HK-2 (cell line): ENCODE data around the gene REST.
"Not testable (repeated sequence)": the region's sequence is repeated elsewhere in the genome, so short reads cannot be mapped to it uniquely, and the experiment has no call there.

ENCODE experiments used
- DNase-seq: peaks from one replicate; pipeline ENCODE4 v3.0.0-alpha.2; 2018; ENCODE audit not compliant: unreplicated experiment

REST gene

DNA sequence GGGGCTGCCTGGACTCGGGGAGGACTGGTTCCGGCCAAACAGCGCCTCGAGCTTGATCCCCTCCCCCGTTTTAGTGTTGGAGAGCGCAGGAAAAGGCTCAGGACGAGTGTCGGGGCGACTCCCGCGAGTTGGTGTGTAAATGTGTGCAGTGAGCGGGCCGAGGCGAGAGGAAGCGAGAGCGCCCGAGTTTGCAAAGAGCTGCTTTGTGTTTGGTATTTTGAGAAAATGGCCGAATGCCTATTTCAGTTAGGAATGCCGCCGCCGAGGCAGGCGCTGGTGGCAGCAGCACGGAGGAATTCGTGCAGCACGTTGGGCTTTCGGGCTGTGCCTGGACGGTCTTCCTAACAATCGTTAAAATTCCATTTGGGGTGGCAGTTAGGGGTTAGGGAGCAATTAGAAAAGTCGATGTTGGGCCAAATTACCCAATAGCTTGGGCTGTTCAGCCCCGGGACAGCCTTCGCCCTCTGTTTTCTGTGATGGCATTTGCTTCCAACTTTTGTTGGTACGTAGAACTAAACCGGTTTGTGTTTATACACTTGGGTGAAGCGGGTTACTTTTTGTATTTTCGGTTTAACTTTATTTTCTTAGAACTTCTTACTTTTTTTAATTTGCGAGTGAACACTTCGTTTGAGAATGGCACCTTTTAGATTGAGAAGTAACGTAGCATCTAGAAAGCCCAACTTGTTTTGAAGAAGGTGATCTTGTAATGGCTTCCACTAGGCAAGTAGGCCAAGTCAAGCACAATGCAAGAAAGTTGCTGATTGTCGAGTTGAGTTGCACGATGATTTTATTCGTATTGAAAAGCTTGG, 1.6 kb downstream of the REST start:
- peak; percentile 52 for DNase-seq

DNA sequence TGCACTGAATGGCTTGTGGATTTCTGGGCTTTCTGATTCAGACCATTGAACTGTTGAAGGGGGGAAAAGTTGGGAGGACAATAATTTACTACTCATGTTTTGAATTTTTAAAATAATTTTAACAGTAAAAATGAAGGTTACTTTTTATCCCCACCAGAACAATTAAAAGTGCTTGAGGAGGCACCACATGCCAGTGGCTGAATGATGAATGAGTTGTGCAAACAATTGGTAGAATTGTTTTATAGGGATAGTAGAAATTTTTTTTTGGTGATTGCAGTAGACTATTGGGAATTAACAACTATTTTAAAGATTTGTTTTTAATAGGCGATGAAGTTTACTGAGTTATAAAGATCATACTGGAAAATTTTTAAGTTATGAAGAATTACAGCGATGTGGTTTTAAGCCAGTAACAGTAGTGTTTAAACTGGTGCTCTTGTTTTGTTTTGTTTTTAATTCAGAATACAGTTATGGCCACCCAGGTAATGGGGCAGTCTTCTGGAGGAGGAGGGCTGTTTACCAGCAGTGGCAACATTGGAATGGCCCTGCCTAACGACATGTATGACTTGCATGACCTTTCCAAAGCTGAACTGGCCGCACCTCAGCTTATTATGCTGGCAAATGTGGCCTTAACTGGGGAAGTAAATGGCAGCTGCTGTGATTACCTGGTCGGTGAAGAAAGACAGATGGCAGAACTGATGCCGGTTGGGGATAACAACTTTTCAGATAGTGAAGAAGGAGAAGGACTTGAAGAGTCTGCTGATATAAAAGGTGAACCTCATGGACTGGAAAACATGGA, 2.7 kb downstream of the REST start:
- DNase-seq: no peak

DNA sequence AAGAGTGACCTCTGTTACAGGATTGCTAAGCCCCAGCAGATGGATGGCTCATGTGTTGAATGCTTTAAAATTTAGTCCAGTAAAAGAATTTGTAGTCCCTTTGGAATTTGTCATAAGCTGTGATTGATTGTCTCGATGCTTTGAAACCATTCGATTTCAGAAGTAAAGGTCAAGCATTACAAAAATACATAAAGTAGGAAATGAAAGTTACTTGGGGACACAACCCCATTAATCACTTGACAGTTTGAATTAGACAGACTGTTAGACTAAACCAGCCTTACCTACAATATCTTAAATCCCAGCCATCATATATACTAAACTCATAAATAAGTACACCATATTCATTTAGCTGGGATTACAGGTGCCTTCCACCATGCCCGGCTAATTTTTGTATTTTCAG, 6.6 kb downstream of the REST start:
- no peak for DNase-seq

DNA sequence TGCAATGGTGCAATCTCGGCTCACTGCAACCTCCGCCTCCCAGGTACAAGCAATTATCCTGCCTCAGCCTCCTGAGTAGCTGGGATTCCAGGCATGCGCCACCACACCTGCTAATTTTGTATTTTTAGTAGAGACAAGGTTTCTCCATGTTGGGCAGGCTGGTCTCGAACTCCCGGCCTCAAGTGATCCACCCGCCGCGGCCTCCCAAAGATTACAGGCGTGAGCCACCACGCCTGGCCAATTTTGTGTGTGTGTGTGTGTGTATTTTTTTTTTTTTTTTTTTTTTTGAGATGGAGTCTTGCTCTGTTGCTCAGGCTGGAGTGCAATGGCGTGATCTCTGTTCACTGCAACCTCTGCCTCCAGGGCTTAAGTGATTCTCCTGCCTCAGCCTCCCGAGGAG, 7.3 kb downstream of the REST start:
- DNase-seq: not testable (repeated sequence)

DNA sequence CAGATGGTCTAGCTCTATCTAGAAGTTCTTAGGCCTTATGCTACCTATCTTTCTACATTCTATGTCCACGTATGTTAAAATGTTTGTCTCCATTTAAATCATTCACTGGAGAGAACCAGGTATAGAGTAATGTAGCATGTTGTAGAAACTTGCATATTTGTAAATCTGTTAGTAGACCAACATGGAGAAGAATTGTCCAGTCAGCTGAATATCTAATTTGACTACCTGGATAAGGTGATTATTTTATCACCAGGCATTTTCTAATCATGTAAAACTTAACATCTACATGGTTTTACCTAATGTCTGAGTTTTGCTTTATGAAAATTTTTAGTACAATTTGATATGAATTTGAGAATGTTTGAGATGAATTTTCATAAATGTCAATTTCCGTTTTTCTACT, 19.5 kb downstream of the REST start:
- DNase-seq: no peak

DNA sequence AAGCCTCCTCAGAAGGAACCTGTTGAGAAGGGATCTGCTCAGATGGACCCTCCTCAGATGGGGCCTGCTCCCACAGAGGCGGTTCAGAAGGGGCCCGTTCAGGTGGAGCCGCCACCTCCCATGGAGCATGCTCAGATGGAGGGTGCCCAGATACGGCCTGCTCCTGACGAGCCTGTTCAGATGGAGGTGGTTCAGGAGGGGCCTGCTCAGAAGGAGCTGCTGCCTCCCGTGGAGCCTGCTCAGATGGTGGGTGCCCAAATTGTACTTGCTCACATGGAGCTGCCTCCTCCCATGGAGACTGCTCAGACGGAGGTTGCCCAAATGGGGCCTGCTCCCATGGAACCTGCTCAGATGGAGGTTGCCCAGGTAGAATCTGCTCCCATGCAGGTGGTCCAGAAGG, 22.9 kb downstream of the REST start:
- no peak for DNase-seq

DNA sequence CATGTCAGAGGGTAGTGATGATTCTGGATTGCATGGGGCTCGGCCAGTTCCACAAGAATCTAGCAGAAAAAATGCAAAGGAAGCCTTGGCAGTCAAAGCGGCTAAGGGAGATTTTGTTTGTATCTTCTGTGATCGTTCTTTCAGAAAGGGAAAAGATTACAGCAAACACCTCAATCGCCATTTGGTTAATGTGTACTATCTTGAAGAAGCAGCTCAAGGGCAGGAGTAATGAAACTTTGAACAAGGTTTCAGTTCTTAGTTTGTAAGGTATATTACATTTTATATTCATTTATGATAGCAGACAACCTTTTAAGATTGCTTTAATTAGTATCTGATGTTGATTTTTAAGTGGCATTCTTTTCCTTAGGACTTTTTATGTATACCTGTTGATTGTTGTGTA, 24.2 kb downstream of the REST start:
- DNase-seq: no peak

DNA sequence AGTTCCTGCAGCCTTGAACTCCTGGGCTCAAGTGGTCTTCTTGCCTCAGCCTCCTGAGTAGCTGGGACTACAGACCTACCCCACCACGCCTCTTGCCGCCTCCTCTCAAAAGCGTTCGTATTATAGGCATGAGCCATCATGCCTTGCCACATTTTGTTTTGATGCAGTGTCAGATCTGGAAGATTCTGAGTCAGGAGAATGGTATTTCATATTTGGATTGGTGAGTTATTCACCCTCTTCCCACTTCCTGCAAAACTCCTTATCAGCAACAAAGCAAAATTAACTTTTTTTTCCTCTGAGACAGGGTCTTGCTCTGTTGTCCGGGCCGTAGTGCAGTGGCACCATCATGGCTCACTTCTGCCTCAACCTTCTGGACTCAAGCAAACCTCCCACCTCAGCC, 29.6 kb downstream of the REST start:
- peak; percentile 31 for DNase-seq

DNA sequence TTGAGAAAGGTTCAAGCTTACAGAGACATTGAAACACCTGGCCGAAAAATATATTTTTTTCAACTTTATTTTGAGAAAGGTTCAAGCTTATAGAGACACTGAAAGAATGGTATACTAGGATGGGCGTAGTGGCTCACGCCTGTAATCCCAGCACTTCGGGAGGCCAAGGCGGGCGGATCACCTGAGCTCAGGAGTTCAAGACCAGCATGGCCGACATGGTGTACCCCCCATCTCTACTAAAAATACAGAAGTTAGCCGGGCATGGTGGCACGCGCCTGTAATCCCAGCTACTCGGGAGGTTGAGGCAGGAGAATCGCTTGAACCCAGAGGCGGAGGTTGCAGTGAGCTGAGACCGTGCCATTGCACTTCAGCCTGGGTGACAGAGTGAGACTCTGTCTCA, 32.1 kb downstream of the REST start:
- not testable (repeated sequence) for DNase-seq

DNA sequence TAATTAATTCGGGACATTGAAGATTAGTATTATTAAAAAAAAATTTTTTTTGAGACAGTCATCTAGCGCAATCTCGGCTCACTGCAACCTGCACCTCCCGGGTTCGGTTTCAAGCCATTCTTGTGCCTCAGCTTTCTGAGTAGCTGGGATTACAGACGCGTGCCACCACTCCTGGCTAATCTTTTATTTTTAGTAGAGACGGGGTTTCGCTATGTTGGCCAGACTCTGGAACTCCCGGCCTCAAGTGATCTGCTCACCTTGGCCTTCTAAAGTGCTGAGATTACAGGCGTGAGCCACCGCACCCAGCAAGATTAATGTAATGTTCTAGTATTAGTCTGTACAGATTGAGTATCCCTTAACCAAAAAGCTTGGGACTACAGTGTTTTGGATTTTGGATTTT, 32.7 kb downstream of the REST start:
- DNase-seq: no peak

DNA sequence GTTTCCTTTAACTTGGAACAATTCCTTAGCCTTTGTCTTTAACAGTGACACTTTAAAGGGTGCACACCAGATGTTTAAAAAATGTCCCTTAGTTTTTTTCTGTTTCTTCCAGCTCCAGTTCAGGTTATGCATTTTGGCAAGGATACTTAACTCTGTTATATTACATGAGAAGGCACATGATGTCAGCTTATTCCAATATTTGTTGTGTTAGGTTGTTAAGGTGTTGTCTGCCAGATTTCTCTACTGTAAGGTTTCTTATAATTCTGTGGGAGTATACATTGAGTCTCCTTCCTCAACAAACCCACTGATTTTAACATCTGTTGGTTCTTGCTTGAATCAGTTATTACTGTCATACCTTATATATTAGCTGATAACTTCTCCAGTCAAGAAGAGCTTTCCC, 33.3 kb downstream of the REST start:
- no peak for DNase-seq

DNA sequence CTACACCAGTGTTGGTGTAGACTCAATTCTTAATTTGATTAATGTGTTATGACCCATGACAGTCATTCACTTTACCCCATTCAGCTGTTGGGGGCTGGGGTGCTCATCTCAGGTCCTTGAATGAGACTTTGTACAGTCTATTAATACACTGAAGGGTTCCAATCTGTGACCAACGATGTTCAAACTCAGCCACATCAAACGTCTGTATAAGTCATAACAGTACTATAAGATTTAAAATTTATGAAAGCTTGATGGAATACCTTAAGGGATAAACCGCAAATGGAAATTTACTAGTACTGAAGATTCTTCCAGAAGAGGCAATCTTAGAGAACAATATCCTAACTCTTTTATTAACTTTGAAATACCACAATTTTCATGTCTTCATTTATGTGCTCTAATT, 33.7 kb downstream of the REST start:
- no peak for DNase-seq

DNA sequence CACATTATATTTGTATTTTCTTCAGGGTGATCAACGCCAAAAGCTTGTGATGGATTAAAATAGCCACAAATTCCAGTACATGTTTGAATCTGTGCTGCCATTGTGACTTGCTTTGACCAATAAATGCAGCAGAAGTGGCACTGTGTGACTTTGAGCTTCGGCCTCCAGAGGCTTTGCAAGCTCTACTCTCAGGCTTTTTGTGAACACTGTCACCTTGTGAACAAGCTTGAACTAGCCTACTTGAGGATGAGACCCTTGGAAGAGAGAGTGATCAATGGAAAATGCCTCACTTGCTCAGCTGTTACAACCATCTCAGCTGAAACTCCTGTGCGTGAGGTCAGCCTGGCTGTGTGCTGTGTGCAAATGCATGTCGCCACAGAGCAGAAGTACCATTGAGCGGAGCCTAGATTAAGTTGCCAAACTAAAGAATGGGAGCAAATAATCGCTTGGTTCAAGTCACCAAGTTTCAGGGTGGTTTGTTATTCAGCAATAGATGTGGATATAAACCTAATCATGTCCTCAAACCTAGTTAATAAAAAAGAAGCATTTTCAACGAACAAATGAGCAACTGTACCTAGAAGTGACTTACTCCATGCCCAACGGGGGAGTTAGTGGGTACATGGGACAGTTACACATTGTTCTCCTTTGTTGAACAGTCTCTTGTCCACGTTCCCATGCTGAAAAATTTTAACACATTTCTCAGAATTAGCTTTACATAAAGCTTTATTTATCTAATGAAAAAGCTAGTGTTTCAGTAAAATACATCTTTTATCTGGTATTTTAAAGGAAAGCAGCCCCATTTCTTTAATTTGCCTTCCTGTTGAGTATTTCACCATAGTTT, 46.2 kb downstream of the REST start:
- DNase-seq: no peak

DNA sequence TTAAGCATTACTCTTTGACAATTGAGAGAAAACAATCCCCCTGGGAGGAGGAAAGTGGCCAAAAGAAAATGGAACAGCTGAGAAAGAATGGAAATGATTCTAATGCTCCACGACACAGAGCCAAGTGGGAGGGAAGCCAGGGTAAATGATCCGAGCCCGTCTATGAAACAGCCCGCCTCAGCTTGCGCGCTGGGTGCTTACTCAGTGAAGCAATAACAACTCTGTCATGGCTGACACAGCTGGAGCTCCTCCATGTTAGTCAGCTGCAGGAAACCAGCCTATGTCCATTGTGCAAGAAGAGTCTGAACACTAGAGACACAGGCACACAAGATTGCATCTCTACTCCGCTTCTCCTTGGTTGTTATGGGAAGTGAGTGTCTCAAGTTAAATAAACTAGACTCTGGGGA, 50.4 kb downstream of the REST start:
- no peak for DNase-seq

DNA sequence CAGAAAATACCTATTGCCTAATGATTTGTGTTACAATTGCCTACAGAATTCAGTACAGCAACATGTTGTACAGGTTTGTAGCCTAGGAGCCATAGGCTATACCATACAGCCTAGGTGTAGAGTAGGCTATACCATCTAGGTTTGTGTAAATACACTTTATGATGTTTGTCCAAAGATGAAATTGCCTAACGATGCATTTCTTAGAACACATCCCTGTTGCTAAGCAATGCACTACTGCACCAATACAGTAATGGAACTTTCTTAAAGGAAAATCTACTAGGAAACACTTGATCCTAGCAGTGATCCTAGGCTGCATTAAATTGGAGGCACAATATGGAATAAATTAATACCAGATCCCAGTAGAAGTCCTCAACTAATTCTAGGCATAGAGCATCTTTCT, 51.4 kb downstream of the REST start:
- DNase-seq: no peak

DNA sequence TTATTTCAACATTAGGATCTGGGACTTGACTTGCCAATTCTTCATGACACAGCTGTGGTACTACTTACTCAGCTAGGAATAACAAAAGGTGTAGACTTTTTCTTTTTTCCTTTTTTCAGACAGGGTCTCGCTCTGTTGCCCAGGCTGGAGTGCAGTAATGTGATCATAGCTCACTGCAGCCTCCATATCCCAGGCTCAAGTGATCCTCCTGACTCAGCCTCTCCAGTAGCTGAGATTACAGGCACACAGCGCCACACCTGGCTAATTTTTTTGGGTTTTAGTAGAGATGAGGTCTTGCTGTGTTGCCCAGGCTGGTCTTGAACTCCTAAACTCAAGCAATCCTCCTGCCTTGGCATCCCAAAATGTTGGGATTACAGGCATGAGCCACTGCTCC, 53.4 kb downstream of the REST start:
- no peak for DNase-seq

DNA sequence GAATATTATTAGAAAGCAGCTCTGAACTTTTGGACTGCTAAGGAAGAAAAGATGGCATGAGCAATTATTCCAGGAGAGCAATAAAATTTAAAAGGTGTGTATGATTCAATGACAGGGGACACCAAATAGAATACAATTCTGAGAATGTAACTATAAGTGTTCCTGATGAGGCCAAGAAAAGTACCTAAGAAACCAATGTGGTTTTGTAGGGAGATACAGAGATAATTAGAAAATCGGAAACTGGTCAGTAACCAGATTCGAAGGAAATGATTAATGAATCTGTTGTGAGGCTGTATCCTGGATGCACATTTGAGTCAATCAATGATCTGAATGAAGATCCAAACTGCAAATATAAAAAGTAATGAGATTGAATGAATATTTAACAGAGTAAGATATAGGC, 63.7 kb downstream of the REST start:
- no peak for DNase-seq

DNA sequence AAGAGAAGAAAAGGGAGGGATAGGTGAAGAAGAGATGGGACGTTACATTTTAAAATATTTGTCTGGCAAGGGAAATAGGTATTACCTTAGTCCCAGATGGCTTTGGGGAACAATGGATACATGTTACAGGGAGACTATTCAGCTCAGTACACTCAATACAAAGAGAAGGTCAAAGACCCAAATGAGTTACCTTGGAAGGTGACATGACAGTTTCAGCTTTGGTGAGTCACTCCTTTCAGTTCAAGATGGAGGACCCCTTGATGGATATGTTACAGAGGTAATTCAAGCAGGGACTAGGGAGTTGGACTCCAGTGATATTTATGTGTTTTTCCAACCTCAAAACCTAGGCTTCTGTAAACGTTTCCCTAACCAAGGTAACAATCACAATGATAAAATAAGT, 64.7 kb downstream of the REST start:
- no peak for DNase-seq

DNA sequence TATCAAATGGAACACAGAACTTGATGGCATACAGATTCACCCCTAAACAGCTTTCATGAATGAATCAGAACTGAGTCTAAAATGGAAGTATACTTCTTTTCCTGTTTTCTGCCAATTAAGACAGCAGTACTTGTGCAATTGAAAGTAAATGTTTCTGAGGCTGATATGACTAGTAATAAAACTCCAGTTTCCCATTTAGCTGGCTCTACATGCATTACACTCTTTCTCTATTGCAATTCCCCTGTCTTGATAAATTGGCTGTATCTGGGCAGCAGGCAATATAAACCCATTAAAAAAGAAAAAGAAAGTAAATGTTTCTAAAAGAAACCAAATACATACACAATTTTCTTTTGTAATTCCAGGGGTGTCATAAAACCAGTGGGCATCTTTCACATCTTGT, 65.1 kb downstream of the REST start:
- no peak for DNase-seq

DNA sequence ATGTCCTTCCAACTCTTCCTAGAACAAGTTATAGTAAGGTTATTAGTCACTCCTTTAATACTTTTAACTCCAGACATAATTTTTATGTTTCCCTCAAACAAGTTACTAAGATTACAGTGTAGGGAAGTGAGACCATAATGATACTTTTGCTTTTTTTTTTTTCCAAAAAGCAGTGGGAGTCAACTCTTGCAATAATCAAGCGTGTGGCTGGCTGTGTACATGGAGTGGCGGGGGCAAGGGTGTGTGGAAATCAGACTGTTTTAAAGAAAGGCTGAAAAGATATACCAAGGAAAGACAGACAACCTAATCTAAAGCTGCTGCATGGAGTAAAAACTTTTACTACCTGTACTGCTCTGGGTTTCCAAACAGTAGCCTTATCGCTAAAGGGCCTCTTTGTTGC, 65.6 kb downstream of the REST start:
- DNase-seq: no peak

DNA sequence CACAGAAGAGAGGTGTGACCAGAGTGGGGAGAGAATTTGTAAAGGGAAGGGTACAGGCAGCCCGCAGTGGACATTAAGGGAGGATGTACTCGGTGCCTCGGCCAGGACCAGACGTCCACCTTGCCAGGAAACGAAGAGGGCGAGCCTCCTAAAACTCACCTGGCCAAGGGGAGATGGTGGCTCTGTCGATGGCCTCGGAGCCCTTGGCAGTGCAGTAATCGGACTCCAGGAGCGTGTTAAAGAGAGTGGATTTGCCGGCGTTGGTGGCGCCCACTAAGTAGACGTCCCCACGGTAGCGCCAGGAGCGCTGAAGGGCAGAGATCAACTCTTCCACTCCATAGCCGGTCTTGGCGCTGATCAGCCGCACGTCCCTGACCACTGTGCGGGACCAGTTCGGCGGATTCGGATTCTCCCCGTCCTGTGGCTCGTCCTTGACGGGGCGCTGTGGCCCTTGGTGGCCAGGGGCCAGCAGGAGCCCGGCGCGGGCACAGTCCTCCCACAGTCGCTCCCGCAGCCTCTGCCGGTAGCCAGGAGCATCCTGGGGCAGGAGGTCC, 68.7 kb downstream of the REST start:
- DNase-seq: peak; percentile 56

DNA sequence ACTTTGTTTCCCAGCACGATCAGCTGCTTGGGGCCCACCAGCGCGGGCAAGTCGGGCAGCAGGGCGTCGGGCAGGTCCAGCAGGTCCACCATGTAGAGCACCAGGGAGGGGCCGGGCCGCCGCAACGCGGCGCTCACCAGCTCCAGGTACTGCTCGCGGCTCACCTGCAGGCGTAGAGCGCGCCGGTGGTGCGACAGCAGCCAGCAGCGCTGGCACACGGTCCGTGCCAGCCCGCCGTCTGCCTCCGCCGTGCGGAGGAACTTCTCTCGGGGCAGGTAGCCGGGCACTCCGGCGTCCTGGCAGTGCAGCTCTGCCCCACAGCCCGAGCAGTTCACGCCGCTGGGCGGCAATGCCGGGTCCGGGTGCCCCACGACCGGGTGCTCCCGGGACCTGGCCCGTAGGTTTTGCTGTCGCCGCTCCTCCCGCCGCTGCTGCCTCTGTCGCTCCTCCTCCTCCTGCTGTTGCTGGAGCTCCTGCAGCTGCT, 69.2 kb downstream of the REST start:
- no peak for DNase-seq
